OCI-LY1 (cell line): ENCODE data around the gene CACNB1.

ENCODE experiments used
- H2AFZ ChIP-seq: fragments of 200-600 bp; sonication (generic), shearing (Covaris generic); 2 replicates; pipeline ENCODE4 v1.6.0; 2014; ENCODE audit warnings: antibody characterized with exemption, mild to moderate bottlenecking, low read length
- H3F3A ChIP-seq: fragments of 200-600 bp; sonication (generic), shearing (Covaris generic); 2 replicates; pipeline ENCODE4 v1.6.0; 2014; ENCODE audit warnings: mild to moderate bottlenecking, antibody characterized with exemption, low read length, moderate library complexity; ENCODE audit not compliant: insufficient read depth
- H3K27ac ChIP-seq: fragments of 200-600 bp; sonication (generic); 2 replicates; pipeline ENCODE4 v1.5.1; 2014; ENCODE audit warnings: low read length, mixed run types, mild to moderate bottlenecking, low read depth; ENCODE audit not compliant: poor library complexity, severe bottlenecking
- H3K27me3 ChIP-seq: fragments of 200-600 bp; sonication (generic); 2 replicates; pipeline ENCODE4 v1.6.0; 2014; ENCODE audit warnings: antibody characterized with exemption, mild to moderate bottlenecking, low read length, moderate library complexity; ENCODE audit not compliant: insufficient read depth
- H3K36me3 ChIP-seq: fragments of 200-600 bp; sonication (generic); 2 replicates; pipeline ENCODE4 v1.6.1; 2014; ENCODE audit warnings: mild to moderate bottlenecking, antibody characterized with exemption, low read length, moderate library complexity, mixed read lengths; ENCODE audit not compliant: insufficient read depth
- H3K4me1 ChIP-seq: fragments of 200-600 bp; sonication (generic); 2 replicates; pipeline ENCODE4 v1.5.1; 2014; ENCODE audit warnings: mild to moderate bottlenecking, low read length, moderate library complexity; ENCODE audit not compliant: insufficient read depth, severe bottlenecking
- H3K4me2 ChIP-seq: fragments of 200-600 bp; sonication (generic), shearing (Covaris generic); 2 replicates; pipeline ENCODE4 v1.6.1; 2014; ENCODE audit warnings: low read length
- H3K4me3 ChIP-seq: fragments of 200-600 bp; sonication (generic); 2 replicates; pipeline ENCODE4 v1.5.1; 2014; ENCODE audit warnings: low read length, low read depth, mild to moderate bottlenecking, mixed read lengths; ENCODE audit not compliant: poor library complexity, severe bottlenecking
- H3K79me2 ChIP-seq: fragments of 200-600 bp; shearing (Covaris generic); 2 replicates; pipeline ENCODE4 v1.6.1; 2016; ENCODE audit warnings: mixed run types, low read length, mixed read lengths; ENCODE audit not compliant: insufficient read depth
- H3K9ac ChIP-seq: fragments of 200-600 bp; sonication (generic), shearing (Covaris generic); 2 replicates; pipeline ENCODE4 v1.6.1; 2014; ENCODE audit warnings: mild to moderate bottlenecking, low read length, mixed read lengths
- H3K9me2 ChIP-seq: fragments of 200-600 bp; sonication (generic), shearing (Covaris generic); 2 replicates; pipeline ENCODE4 v1.6.1; 2014; ENCODE audit warnings: low read depth, mild to moderate bottlenecking, low read length, mixed read lengths
- H3K9me3 ChIP-seq: fragments of 200-600 bp; shearing (Covaris generic); 2 replicates; pipeline ENCODE4 v1.6.1; 2014; ENCODE audit warnings: low read length, mixed read lengths
- H4K20me1 ChIP-seq: fragments of 200-600 bp; sonication (generic), shearing (Covaris generic); 2 replicates; pipeline ENCODE4 v1.6.0; 2016; ENCODE audit warnings: mild to moderate bottlenecking, low read length; ENCODE audit not compliant: insufficient read depth
- CTCF ChIP-seq: fragments of 200-600 bp; sonication (generic), shearing (Covaris generic); IDR thresholded peaks from 2 replicates; pipeline ENCODE4 v1.5.1; 2017; ENCODE audit warnings: mild to moderate bottlenecking, antibody characterized with exemption, low read length, moderate library complexity, mixed read lengths
- EZH2 ChIP-seq: fragments of 200-600 bp; sonication (generic), shearing (Covaris generic); IDR thresholded peaks from 2 replicates; pipeline ENCODE4 v1.8.0; 2017; ENCODE audit warnings: borderline replicate concordance, mixed run types, mild to moderate bottlenecking, antibody characterized with exemption, low read length, moderate library complexity, mixed read lengths

Gene CACNB1

DNA sequence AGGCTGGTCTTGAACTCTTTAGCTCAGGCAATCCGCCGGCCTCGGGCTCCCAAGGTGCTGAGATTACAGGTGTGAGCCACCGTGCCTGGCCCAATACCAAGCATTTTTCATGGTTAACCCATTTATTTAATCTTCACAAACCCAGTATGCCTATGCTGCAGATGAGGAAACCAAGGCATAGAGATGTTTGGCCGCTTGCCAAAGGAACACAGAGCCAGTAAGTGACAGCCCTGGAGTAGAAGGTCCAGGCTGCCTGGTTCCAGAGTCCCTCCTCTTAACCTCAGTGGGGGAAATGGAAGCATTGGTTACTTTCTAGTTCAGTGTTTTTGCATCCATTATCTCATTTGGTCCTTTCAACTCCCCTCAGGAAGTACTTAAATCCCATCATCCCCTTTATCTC is 16.2 kb downstream of the CACNB1 start:
- TF ChIP-seq EZH2 = no peak
- no peak for TF ChIP-seq CTCF
- Histone ChIP-seq H3K27me3 (no peaks in the 10 kb centered on the region), H3K9me2 (no peaks in the 10 kb centered on the region), H3F3A (no peaks in the 10 kb centered on the region; the same call in 1 of the 2 replicates), H3K4me1 (no peaks in the 10 kb centered on the region), H3K4me3 (no peak overlapping the region), H3K4me2 (no peak overlapping the region), H3K36me3 (peaks cover 66% of the 10 kb centered on the region), H3K9me3 (no peaks in the 10 kb centered on the region), H3K27ac (no peak overlapping the region), H2AFZ (no peak overlapping the region), H3K79me2 (no peaks in the 10 kb centered on the region), H3K9ac (no peak overlapping the region), H4K20me1 (no peaks in the 10 kb centered on the region)

- H3K4me2 ChIP-seq = no peak overlapping the region
- TF ChIP-seq EZH2 (no peak), CTCF (no peak)
- H3K4me3 ChIP-seq = no peak overlapping the region
- no peak overlapping the region for H2AFZ ChIP-seq
- H3K27ac ChIP-seq = no peak overlapping the region
- peaks cover 58% of the 10 kb centered on the region for H3K36me3 ChIP-seq
- H3F3A ChIP-seq = no peaks in the 10 kb centered on the region; the same call in 1 of the 2 replicates
- H3K27me3 ChIP-seq = no peaks in the 10 kb centered on the region
- peaks cover 11% of the 10 kb centered on the region for H3K4me1 ChIP-seq
- no peaks in the 10 kb centered on the region for H3K9me3 ChIP-seq
- H3K9me2 ChIP-seq = no peaks in the 10 kb centered on the region
- H3K79me2 ChIP-seq = no peaks in the 10 kb centered on the region
- no peak overlapping the region for H3K9ac ChIP-seq
- no peaks in the 10 kb centered on the region for H4K20me1 ChIP-seq
These were observed 18.9 kb downstream of the CACNB1 start for GRCh38 chr17:39178536-39178935.

- no peak overlapping the region for H3K4me3 ChIP-seq
- H3K36me3 ChIP-seq = peaks cover 48% of the 10 kb centered on the region
- H3F3A ChIP-seq = no peaks in the 10 kb centered on the region; the same call in 1 of the 2 replicates
- H3K79me2 ChIP-seq = no peaks in the 10 kb centered on the region
- no peaks in the 10 kb centered on the region for H4K20me1 ChIP-seq
- no peaks in the 10 kb centered on the region for H3K9me3 ChIP-seq
- no peak for TF ChIP-seq EZH2
- no peak for TF ChIP-seq CTCF
- peaks cover 11% of the 10 kb centered on the region for H3K4me1 ChIP-seq
- H3K27me3 ChIP-seq = no peaks in the 10 kb centered on the region
- no peaks in the 10 kb centered on the region for H3K9me2 ChIP-seq
- no peak overlapping the region for H2AFZ ChIP-seq
- no peak overlapping the region for H3K9ac ChIP-seq
- no peak overlapping the region for H3K4me2 ChIP-seq
- H3K27ac ChIP-seq = no peak overlapping the region
These were observed 20.2 kb downstream of the CACNB1 start for GRCh38 chr17:39177256-39177655.
